GM19324 (cell line): ENCODE measurements around the gene RASSF3.

ENCODE experiments used
- ATAC-seq: cut with Tn5 transposase; IDR thresholded peaks from one replicate; pipeline ENCODE4 v1.9.1; 2021; ENCODE audit warnings: mild to moderate bottlenecking, moderate library complexity; ENCODE audit not compliant: unreplicated experiment, low FRiP score

The RASSF3 gene

GRCh38 chr12:64666054-64666914 is 56.0 kb downstream of the RASSF3 start:
- ATAC-seq, result peak; percentile 35

DNA sequence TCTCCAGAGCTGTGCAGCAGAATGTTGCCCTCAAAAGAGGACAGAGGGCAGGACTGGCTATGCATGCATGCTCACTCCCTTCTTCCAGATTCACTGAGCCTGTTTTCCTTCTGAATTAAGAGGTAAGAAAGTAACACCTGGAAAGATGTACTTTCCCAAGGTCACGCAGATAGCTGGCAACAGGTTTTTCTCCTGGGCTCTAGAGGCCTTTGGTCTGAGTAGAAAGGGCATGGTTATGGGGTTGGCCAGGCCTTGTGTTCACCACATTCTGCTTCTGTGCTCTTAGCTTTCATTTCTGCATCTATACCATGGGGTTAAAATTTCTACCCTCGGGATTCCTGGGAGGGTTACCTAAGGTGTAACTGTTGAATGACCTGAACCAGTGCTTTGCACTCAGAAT is 57.5 kb downstream of the RASSF3 start:
- no peak for ATAC-seq

DNA sequence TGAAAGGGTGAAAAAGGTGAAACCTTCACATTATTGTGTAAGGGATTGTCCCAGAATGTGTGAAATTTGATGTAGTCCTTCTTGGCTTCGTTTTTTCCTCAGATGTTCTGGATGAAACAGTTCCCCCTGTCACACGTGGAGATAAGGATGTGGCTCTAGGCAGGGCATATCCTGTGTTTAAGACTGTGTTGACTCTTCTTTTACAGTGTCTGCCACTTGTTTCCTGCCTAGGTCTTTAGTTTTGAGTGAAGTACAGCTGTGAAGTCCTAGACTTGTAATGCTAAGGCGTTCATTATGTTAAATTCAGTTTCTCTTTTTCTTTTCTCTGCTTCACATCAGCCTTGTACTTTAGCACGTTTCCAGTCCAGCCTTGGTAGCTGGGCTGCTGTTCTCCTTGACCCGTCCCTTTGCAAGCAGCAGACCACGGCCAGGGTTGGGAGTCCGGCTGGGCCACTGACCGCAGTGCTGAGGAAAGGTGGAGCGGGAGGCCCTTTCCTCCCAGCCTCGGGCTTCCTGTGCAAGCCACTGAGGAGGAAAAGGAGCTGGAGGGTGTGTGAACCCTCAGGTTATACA is 59.1 kb downstream of the RASSF3 start:
- ATAC-seq, result peak; percentile 67

- ATAC-seq, result no peak
Measured at GRCh38 chr12:64670019-64670418, 59.7 kb downstream of the RASSF3 start.

DNA sequence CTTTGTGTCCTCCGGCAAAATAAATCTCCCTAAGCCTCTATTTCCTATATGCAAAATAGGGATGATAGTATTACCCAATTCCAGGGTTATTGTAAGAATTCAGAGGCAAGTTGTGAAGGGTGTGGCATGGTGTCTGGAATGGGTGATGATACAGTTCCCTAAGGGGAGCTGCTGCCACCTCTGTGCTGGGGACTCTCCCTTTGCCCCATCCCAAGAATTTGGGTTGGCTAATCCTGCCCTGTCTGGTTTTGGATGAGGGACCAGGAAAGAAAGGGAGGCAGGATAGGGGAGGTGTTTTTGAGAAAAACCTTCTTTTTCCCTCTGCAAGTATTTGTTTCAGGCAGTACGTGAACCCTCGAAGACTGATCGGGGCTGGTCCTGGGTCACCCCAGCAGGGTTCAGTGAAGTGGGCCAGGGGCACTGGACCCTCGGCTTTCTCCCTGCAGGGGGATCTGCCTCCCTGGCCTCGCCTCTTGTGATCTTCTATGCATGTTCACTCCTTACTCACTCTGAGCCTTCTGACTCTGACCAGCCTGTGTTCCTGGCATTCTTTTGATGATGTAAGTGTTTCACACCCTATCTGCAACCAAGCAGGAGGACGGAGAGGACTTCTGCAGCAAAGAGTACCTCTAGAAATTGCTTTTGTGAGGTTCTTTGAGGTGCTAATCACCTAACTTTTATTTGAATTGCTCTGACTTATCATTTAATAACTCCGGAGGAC is 60.8 kb downstream of the RASSF3 start:
- ATAC-seq, result no peak

DNA sequence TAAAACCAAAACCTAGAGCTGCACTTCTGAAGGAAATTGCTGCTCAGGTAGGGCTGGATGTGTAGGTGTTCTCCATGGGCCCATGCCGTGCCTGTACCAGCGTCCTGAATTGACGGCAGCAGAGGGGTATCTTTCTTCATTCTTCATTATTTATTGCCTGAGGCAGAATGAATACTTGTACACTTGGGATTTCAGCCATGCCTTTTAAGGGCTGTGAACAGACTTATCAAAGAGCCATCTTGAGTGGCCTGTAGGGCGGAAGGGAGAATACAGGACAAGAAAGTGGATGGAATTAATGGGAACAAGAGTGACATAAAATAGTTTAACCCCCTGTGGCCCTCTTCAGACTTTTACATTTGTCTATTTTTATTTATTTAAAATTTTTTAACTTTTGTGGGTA is 61.4 kb downstream of the RASSF3 start:
- no peak for ATAC-seq

- ATAC-seq, result no peak
Measured at GRCh38 chr12:64672925-64673409, 62.7 kb downstream of the RASSF3 start.

DNA sequence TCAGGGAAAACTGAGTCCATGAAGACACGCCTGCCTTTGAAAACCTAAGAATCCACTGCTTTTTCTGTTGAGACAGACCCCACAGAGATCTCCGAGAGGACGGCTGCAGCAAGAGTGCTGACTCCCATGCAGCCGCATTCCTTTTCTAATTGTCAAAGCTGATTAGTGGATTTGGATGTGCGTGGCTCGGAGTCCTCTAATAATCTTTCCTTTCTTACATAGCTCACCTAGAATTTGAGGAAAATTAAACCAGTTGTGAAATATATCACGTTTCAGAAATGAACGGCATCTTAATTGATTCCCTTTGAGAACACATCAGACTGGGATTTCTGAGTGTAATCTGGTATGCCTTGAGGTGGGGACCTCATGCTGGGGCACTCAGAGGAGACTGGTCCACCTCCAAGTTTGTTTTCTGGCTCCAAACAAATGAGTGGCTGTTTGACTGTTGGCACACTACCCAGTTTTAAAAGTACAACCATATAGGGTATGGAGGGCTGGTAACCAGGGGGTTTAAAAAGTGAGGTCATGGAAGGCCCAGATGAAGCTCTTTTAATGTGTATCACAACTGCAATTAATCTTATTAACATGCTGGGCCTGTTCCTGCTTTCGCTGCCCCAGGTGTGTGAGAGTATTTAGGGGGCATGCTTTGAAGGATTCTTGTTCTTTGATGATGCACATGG is 63.3 kb downstream of the RASSF3 start:
- ATAC-seq, result no peak

DNA sequence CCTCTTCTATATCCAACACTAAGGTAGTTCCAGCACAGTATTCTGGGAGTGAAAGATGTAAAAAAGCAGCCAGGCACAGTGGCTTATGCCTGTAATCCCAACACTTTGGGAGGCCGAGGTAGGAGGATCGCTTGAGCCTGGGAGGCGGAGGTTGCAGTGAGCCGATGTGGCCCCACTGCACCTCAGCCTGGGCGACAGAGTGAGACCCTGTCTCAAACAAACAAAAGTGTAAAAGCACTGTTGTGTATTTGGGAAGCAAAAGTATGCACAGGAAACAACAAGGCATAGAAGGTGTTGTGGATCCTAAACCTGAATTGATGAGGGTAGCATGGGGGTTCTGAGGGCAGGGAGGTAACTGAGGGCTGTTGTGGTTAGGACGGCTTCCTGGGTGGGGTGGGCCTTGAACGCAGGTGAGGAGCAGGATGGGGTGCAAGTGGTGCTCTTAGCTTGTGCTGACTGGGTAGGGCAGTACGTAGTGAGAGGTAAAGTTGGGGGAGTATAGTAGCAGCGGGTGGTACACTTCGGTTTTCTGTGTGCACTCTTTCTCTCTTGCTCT is 64.2 kb downstream of the RASSF3 start:
- no peak for ATAC-seq

DNA sequence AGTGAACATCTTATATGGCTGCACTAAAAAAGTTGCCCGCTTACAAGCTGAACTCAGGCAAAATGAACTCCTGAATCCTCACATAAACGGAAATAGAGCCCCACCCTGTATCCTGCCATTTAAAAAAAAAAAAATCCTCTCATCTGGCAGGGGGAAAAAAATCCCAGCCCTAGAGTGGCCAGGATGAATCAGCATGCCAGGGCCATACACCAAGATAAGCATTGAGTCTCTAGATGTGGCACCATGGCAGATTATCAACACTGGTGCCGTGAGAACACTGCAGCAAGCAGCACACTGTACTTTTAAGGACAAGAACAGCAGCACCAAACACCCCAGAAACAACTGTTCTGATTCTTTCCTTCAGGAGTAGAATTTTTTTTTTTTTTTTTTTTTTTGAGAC is 65.5 kb downstream of the RASSF3 start:
- ATAC-seq, result no peak

- ATAC-seq, result no peak
Measured at GRCh38 chr12:64678248-64678647, 68.0 kb downstream of the RASSF3 start.

GRCh38 chr12:64678835-64679234 is 68.5 kb downstream of the RASSF3 start:
- ATAC-seq, result no peak

GRCh38 chr12:64679487-64680001 is 69.2 kb downstream of the RASSF3 start:
- ATAC-seq, result no peak

- ATAC-seq, result no peak
Measured at GRCh38 chr12:64680235-64680634, 69.9 kb downstream of the RASSF3 start.

GRCh38 chr12:64681200-64682052 is 71.1 kb downstream of the RASSF3 start:
- no peak for ATAC-seq

DNA sequence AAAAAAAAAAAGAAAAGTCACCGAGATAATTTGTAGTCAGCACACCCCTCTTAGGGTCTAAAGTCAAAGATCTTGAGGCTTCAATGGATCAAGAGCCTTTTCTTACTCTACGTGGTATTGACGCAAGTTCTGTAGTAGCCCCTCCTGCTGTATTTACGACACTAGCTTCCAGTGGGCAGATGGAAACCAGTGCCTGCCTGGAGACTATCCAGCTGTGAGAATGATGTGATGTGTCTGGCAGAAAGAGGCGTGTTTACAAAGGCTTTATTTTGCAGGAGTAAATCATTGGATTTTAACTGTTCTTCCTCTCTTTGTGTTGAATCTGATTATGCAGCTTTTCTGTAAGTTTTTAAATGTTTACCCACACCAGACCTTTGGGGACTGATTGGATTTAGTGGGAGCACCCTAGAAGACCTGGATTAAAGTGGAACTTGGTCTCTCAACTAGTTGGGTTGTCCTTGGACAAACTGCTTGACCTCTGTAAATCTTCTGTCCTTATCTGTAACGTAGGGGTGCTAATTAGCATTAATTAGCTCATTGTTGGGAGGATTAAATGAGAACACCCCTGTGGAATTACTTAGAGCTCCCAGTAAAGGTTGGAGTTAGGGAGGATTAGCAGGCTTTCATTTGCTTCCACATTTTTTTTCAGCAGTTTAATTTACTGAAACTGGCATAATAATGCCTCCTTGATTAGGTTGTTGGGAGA is 72.4 kb downstream of the RASSF3 start:
- ATAC-seq, result no peak

GRCh38 chr12:64683816-64684543 is 73.7 kb downstream of the RASSF3 start:
- ATAC-seq, result no peak

GRCh38 chr12:64685050-64685449 is 74.8 kb downstream of the RASSF3 start:
- no peak for ATAC-seq
